NCI-H2081 treated with DMSO at 0.1 percent for 48 hours (cell line): ENCODE measurements around the gene IDE.
"Not testable (repeated sequence)": the region's sequence is repeated elsewhere in the genome, so short reads cannot be mapped to it uniquely, and the experiment has no call there.

Experiments
- DNase-seq: peaks from one replicate; lab custom pipeline; 2025; lab: John Stamatoyannopoulos, UW

Gene IDE

GRCh38 chr10:92490387-92490786 lies 83.5 kb downstream of the IDE start:
- no peak for DNase-seq

- no peak for DNase-seq
These were observed 87.3 kb downstream of the IDE start for GRCh38 chr10:92486637-92487036.

- DNase-seq = no peak
These were observed 90.4 kb downstream of the IDE start for GRCh38 chr10:92483539-92483938.

GRCh38 chr10:92480413-92480812 lies 93.5 kb downstream of the IDE start:
- no peak for DNase-seq

- DNase-seq = no peak
These were observed 94.3 kb downstream of the IDE start for GRCh38 chr10:92479547-92479946.

- DNase-seq = no peak
These were observed 95.4 kb downstream of the IDE start for GRCh38 chr10:92478536-92478935.

- no peak for DNase-seq
These were observed 98.5 kb downstream of the IDE start for GRCh38 chr10:92475357-92475868.

GRCh38 chr10:92470026-92470425 lies 103.9 kb downstream of the IDE start:
- no peak for DNase-seq

- DNase-seq = no peak
These were observed 109.5 kb downstream of the IDE start for GRCh38 chr10:92464364-92464763.

GRCh38 chr10:92463582-92463981 lies 110.3 kb downstream of the IDE start:
- no peak for DNase-seq

GRCh38 chr10:92454955-92455354 lies 118.9 kb downstream of the IDE start:
- not testable (repeated sequence) for DNase-seq

- no peak for DNase-seq
These were observed 121.6 kb downstream of the IDE start for GRCh38 chr10:92452313-92452712.

- no peak for DNase-seq
These were observed 122.5 kb downstream of the IDE start for GRCh38 chr10:92451431-92451830.

- DNase-seq = no peak
These were observed 123.0 kb downstream of the IDE start for GRCh38 chr10:92450896-92451295.

- DNase-seq = no peak
These were observed 133.3 kb downstream of the IDE start for GRCh38 chr10:92440578-92440977.

GRCh38 chr10:92438220-92438619 lies 135.7 kb downstream of the IDE start:
- DNase-seq = no peak

- DNase-seq = no peak
These were observed 137.3 kb downstream of the IDE start for GRCh38 chr10:92436611-92437010.

GRCh38 chr10:92436065-92436464 lies 137.8 kb downstream of the IDE start:
- not testable (repeated sequence) for DNase-seq

GRCh38 chr10:92434385-92434784 lies 139.5 kb downstream of the IDE start:
- DNase-seq = no peak

- DNase-seq = no peak
These were observed 141.3 kb downstream of the IDE start for GRCh38 chr10:92432596-92432995.

GRCh38 chr10:92430103-92430502 lies 143.8 kb downstream of the IDE start:
- no peak for DNase-seq

- DNase-seq = no peak
These were observed 152.3 kb downstream of the IDE start for GRCh38 chr10:92421550-92421949.

- DNase-seq = no peak
These were observed 153.2 kb downstream of the IDE start for GRCh38 chr10:92420546-92421275.
